SK-N-SH (cell line): ENCODE data around the gene CEP85.

Experiments
- CTCF ChIP-seq: fragments of 200-600 bp; sonication (generic); IDR thresholded peaks from 2 replicates; pipeline ENCODE4 v1.6.1; 2017; ENCODE audit warnings: antibody characterized with exemption, mild to moderate bottlenecking, moderate library complexity
- EP300 ChIP-seq, 2 experiments: IDR thresholded peaks; 2 replicates each; pipeline versions ENCODE4 v1.4.0 to v1.6.1; 2012; ENCODE audit warnings: borderline replicate concordance in 1 of 2, low read depth in 1 of 2, low read length in 1 of 2

- TF ChIP-seq CTCF (no peak), EP300 (IDR thresholded peaks at IDR 0.05; ENCODE audit: borderline replicate concordance in 1 of 2, low read depth in 1 of 2, low read length in 1 of 2) (no peak)
Observed at GRCh38 chr1:26265405-26265804, 31.4 kb downstream of the CEP85 start.
